Measurements from ENCODE around the gene ALX4. TPM values are rescaled to one million over a fixed set of nuclear protein-coding genes. Genes with fewer than 3 reads are reported as not detected.

The ALX4 gene
- total and polyA plus RNA-seq, 2 donors (not counting 1 experiment from before 2014, with no cell fraction given): not detected

DNA sequence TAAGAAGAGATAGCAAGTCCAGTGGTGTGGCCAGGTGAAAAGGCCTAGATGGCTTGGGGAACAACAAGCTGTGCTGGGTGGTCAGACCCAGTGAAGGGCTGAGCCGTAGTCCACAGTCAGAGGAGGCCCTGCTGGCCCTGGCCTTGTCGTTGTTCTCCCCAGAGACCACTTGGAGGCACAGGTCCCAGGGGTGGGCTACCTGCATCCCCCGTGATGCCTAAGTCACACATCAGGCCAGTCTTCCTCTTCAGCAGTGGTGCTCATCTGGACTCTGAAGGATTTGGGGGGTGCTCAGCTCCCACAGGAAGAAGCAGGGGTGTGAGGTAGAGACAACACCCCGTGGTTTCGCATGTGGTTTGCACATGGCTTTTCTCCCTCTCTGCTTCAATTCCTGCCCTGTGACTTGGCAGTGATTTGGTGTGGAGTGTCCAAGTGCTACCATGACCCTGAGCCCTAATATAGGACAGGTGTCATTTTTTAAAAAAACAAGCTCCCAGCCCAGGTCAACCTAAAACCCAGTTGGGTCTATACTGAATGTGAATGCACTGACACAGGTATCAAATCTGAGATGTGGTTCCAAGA, 51.0 kb downstream of the ALX4 start:
- intact Hi-C loops (cut with micrococcal nuclease): no loop called here
- Histone ChIP-seq H3K9me3 (ENCODE audit: control extremely low read depth in 1 of 3, control insufficient read depth in 2 of 3, insufficient read depth in 1 of 3, low read length in 2 of 3) (peaks cover 0 to 1% (median 0%) of the 10 kb centered on the region in 3 donors), H3K4me1 (ENCODE audit: control insufficient read depth in 2 of 2, insufficient read depth in 2 of 2, low read length in 2 of 2) (no peaks in the 10 kb centered on the region), H3K4me2 (replicated peaks; ENCODE audit: low read depth, low read length, poor library complexity, severe bottlenecking) (no peak overlapping the region), H4K20me1 (ENCODE audit: control insufficient read depth, insufficient read depth, low read length, poor library complexity, severe bottlenecking) (no peaks in the 10 kb centered on the region), H3K27me3 (replicated peaks in 1 of 4; ENCODE audit: control extremely low read depth in 1 of 4, control insufficient read depth in 3 of 4, insufficient read depth in 4 of 4, low read length in 3 of 4) (no peaks in the 10 kb centered on the region), H3K27ac (ENCODE audit: low read length in 2 of 2) (no peak overlapping the region), H3K79me2 (ENCODE audit: control insufficient read depth, insufficient read depth, low read length) (no peaks in the 10 kb centered on the region), H2AFZ (ENCODE audit: insufficient read depth, low read depth, low read length, poor library complexity, severe bottlenecking) (no peak overlapping the region), H3K4me3 (ENCODE audit: control extremely low read depth in 1 of 5, extremely low read depth in 1 of 5, insufficient read depth in 1 of 5, low read depth in 2 of 5, low read length in 4 of 5) (no peak overlapping the region), H3K36me3 (replicated peaks in 1 of 2; ENCODE audit: control extremely low read depth in 1 of 2, control insufficient read depth in 1 of 2, extremely low read depth in 1 of 2, insufficient read depth in 2 of 2, low read length in 1 of 2) (no peaks in the 10 kb centered on the region), H3K9ac (ENCODE audit: low read length) (no peak overlapping the region)
- Mint-ChIP-seq H3K27me3 (no peaks in the 10 kb centered on the region), H3K27ac (no peak overlapping the region), H3K4me3 (no peak overlapping the region), H3K9me3 (ENCODE audit: insufficient read depth) (no peaks in the 10 kb centered on the region), H3K4me1 (peaks cover 3% of the 10 kb centered on the region)
- DNase-seq: no peak
- no peak for ATAC-seq (ENCODE audit: low read depth)
- CTCF ChIA-PET: no interaction called here
- WGBS (ENCODE audit: insufficient coverage): 72% methylated on average over 4 of the region's 5 CpGs
- TF ChIP-seq CTCF (IDR thresholded peaks at IDR 0.05) (no peak), EZH2 (IDR thresholded peaks at IDR 0.05; ENCODE audit: borderline replicate concordance, insufficient read depth, low read depth, low read length, poor library complexity, severe bottlenecking) (no peak)
- POLR2A ChIA-PET: no interaction called here

DNA sequence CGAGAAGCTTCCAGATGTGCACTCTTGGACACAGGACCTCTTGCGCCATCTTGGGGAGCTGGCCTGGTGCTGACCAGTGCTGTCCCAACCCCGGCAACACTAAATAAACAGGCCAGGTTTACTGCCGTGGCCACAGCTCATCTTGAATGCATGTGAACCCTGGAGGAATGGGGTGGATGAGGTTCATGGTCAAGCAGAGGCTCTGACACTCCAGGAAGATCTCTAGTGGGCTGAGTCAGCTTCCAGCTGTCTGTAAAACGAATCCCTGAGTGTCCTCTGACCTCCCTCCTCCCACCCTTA, 51.8 kb downstream of the ALX4 start:
- H3K9me3 ChIP-seq (ENCODE audit: control extremely low read depth in 1 of 3, control insufficient read depth in 2 of 3, insufficient read depth in 1 of 3, low read length in 2 of 3): peaks cover 0 to 4% (median 1%) of the 10 kb centered on the region in 3 donors
- POLR2A ChIA-PET: no interaction called here
- H3K27ac Mint-ChIP-seq: no peak overlapping the region
- no peak overlapping the region for H2AFZ ChIP-seq (ENCODE audit: insufficient read depth, low read depth, low read length, poor library complexity, severe bottlenecking)
- H3K27me3 Mint-ChIP-seq: no peaks in the 10 kb centered on the region
- no peak overlapping the region for H3K9ac ChIP-seq (ENCODE audit: low read length)
- H3K4me3 Mint-ChIP-seq: no peak overlapping the region
- 86% methylated on average over 5 of the region's 5 CpGs for WGBS (ENCODE audit: insufficient coverage)
- DNase-seq (no peak), ATAC-seq (ENCODE audit: low read depth) (no peak)
- no peak overlapping the region for H3K4me3 ChIP-seq (ENCODE audit: control extremely low read depth in 1 of 5, extremely low read depth in 1 of 5, insufficient read depth in 1 of 5, low read depth in 2 of 5, low read length in 4 of 5)
- H3K27me3 ChIP-seq (replicated peaks in 1 of 4; ENCODE audit: control extremely low read depth in 1 of 4, control insufficient read depth in 3 of 4, insufficient read depth in 4 of 4, low read length in 3 of 4): no peaks in the 10 kb centered on the region
- H3K9me3 Mint-ChIP-seq (ENCODE audit: insufficient read depth): peaks cover 2% of the 10 kb centered on the region
- intact Hi-C loops (cut with micrococcal nuclease): no loop called here
- no peak overlapping the region for H3K27ac ChIP-seq (ENCODE audit: low read length in 2 of 2)
- H3K79me2 ChIP-seq (ENCODE audit: control insufficient read depth, insufficient read depth, low read length): no peaks in the 10 kb centered on the region
- TF ChIP-seq EZH2 (IDR thresholded peaks at IDR 0.05; ENCODE audit: borderline replicate concordance, insufficient read depth, low read depth, low read length, poor library complexity, severe bottlenecking): no peak
- no peak for TF ChIP-seq CTCF (IDR thresholded peaks at IDR 0.05)
- no peak overlapping the region for H3K4me2 ChIP-seq (replicated peaks; ENCODE audit: low read depth, low read length, poor library complexity, severe bottlenecking)
- no peaks in the 10 kb centered on the region for H3K4me1 ChIP-seq (ENCODE audit: control insufficient read depth in 2 of 2, insufficient read depth in 2 of 2, low read length in 2 of 2)
- H3K4me1 Mint-ChIP-seq: peaks cover 3% of the 10 kb centered on the region
- CTCF ChIA-PET: no interaction called here
- no peaks in the 10 kb centered on the region for H4K20me1 ChIP-seq (ENCODE audit: control insufficient read depth, insufficient read depth, low read length, poor library complexity, severe bottlenecking)
- H3K36me3 ChIP-seq (replicated peaks in 1 of 2; ENCODE audit: control extremely low read depth in 1 of 2, control insufficient read depth in 1 of 2, extremely low read depth in 1 of 2, insufficient read depth in 2 of 2, low read length in 1 of 2): no peaks in the 10 kb centered on the region
